HG03025 (cell line): ENCODE measurements around the gene RHOV.

ENCODE experiments used
- ATAC-seq: cut with Tn5 transposase; IDR thresholded peaks from one replicate; pipeline ENCODE4 v1.9.1; 2021; ENCODE audit warnings: mild to moderate bottlenecking, moderate library complexity; ENCODE audit not compliant: unreplicated experiment, low FRiP score

The RHOV gene

DNA sequence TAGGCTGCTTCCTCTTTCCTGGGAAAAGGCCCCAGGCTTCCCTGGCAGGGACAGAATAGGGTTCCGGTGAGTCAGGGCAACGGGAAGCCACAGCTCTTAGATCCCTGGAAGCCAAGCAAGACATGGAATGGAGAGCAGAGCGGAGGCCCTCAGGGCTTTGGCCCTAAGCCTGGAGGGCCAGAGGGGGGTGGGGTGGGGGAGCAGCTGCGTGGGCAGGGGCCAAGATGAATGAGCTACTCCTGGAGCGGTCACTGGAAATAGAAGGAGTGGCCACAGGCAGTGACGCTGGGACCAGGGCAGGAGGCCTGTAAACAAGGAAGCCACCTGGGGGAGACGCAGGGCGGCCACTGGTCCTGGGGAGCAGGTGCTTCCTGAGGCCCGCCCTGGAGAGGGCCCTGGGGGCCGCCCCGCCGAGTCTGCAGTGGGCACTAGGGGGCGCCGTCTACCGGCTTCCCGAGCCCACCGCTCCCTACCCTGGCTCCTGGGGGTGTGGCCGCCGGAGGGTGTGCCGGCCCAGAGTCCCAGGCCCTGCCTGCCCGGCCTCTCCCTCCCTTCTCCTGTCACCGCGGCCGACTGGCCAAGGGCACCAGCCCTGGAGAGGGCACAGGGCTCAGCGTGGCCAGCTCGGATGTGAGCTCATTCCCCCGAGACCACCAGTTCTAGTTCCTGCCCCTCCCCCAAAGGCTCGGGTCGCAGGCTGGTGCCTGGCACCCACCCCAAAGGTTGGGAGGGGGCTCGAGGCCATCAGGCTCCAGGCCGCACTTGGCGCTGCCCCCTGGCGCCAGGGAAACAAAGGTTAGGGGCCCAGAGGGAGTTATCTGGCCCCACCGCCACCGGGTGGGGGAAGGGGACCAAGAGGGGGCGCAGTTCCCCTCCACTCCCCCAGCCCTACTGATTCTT lies 32.3 kb upstream of the RHOV start:
- ATAC-seq: peak; percentile 47

DNA sequence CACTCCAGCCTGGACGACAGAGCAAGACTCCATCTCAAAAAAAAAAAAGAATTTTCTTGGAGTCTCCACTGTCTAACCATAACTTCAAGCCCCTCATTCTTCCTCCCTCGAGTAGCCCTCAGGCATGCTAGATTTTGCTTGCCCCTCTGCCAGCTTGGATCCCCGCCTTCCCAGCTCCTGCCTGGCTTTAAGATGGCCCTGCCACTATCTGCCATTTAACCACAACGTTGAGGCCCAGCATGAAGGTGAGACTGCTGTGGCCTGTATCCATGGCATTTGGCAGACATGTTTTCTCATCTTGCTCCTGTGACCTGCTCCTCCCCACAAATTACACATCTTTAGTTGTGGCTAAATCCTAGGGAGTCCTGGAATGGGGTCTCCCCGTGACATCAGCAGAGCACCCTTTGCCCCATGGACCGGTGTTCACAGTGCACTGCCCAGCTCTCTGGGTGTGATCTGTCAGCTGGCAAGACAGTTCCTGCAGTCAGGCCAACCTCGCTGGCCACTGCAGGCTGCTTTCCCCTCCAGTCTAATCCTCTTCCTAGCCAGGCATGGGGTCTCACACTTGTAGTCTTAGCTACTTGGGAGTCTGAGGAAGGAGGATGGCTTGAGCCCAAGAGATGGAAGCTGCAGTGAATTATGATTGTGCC lies 30.6 kb upstream of the RHOV start:
- no peak for ATAC-seq

DNA sequence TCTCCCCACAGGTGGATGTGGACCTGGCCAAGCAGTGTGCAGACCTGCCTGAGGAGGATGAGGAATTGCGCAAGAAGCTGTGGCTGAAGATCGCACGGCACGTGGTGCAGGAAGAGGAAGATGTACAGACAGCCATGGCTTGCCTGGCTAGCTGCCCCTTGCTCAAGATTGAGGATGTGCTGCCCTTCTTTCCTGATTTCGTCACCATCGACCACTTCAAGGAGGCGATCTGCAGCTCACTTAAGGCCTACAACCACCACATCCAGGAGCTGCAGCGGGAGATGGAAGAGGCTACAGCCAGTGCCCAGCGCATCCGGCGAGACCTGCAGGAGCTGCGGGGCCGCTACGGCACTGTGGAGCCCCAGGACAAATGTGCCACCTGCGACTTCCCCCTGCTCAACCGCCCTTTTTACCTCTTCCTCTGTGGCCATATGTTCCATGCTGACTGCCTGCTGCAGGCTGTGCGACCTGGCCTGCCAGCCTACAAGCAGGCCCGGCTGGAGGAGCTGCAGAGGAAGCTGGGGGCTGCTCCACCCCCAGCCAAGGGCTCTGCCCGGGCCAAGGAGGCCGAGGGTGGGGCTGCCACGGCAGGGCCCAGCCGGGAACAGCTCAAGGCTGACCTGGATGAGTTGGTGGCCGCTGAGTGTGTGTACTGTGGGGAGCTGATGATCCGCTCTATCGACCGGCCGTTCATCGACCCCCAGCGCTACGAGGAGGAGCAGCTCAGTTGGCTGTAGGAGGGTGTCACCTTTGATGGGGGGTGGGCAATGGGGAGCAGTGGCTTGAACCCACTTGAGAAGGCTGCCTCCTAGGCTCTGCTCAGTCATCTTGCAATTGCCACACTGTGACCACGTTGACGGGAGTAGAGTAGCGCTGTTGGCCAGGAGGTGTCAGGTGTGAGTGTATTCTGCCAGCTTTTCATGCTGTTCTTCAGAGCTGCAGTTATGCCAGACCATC lies 28.8 kb upstream of the RHOV start:
- ATAC-seq: no peak

DNA sequence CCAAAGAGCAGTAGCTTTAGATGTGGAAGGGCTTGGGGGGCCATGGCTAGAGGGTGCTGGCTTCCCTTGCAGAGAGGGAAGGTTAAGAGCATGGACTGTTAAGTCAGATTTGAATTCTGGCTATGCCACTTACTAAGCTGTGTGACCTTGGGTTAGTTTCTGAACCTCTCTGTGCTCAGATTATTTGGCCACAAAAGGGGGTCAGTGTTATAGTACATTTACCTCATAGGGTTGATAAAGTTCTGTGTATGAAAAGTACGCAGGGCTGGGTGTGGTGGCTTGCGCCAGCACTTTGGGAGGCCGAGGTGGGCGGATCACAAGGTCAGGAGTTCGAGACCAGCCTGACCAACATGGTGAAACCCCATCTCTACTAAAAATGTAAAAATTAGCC lies 27.0 kb upstream of the RHOV start:
- no peak for ATAC-seq

DNA sequence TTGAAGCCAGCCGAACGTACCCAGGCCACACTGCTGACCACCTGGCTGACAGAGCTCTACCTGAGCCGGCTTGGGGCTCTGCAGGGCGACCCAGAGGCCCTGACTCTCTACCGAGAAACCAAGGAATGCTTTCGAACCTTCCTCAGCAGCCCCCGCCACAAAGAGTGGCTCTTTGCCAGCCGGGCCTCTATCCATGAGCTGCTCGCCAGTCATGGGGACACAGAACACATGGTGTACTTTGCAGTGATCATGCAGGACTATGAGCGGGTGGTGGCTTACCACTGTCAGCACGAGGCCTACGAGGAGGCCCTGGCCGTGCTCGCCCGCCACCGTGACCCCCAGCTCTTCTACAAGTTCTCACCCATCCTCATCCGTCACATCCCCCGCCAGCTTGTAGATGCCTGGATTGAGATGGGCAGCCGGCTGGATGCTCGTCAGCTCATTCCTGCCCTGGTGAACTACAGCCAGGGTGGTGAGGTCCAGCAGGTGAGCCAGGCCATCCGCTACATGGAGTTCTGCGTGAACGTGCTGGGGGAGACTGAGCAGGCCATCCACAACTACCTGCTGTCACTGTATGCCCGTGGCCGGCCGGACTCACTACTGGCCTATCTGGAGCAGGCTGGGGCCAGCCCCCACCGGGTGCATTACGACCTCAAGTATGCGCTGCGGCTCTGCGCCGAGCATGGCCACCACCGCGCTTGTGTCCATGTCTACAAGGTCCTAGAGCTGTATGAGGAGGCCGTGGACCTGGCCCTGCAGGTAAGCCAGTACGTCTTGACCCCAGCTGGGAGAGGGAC lies 26.4 kb upstream of the RHOV start:
- no peak for ATAC-seq

DNA sequence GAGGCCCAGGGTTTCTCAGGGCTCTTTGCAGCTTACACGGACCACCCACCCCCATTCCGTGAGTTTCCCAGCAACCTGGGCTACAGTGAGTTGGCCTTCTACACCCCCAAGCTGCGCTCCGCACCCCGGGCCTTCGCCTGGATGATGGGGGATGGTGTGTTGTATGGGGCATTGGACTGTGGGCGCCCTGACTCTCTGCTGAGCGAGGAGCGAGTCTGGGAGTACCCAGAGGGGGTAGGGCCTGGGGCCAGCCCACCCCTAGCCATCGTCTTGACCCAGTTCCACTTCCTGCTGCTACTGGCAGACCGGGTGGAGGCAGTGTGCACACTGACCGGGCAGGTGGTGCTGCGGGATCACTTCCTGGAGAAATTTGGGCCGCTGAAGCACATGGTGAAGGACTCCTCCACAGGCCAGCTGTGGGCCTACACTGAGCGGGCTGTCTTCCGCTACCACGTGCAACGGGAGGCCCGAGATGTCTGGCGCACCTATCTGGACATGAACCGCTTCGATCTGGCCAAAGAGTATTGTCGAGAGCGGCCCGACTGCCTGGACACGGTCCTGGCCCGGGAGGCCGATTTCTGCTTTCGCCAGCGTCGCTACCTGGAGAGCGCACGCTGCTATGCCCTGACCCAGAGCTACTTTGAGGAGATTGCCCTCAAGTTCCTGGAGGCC lies 25.6 kb upstream of the RHOV start:
- no peak for ATAC-seq

DNA sequence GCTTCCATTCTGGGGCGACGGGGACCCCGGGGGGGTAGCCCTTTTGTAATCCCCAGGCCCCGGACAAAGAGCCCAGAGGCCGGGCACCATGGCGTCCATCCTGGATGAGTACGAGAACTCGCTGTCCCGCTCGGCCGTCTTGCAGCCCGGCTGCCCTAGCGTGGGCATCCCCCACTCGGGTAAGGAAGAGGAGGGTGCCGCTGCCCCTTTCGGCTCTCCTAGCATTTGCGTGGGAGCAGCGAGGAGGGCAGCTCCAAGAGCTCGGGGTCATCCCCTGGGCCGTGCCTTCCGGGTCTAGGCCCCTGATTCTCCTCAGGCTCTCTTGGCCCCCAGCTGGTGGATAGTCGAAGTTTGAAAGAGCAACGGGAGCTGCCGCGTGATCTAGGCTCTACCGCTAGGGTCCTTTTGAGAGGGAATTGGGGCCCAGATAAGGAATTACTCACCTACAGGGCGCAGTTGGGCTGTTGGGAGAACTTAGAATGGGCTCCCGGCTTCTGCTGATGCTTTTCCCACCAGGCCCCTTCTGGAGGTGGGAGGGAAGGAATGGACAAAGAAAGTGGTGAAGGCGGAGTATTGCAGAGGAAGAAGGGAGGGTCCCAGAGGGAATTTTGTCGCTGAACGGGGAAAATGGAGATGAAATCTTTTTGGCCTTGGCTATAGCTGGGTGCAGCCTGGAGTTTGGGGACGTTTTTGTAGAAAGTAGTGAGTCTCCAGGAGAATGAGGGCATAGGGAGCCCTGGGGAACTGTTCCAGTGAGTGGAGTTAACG lies 20.8 kb upstream of the RHOV start:
- peak; percentile 27 for ATAC-seq

DNA sequence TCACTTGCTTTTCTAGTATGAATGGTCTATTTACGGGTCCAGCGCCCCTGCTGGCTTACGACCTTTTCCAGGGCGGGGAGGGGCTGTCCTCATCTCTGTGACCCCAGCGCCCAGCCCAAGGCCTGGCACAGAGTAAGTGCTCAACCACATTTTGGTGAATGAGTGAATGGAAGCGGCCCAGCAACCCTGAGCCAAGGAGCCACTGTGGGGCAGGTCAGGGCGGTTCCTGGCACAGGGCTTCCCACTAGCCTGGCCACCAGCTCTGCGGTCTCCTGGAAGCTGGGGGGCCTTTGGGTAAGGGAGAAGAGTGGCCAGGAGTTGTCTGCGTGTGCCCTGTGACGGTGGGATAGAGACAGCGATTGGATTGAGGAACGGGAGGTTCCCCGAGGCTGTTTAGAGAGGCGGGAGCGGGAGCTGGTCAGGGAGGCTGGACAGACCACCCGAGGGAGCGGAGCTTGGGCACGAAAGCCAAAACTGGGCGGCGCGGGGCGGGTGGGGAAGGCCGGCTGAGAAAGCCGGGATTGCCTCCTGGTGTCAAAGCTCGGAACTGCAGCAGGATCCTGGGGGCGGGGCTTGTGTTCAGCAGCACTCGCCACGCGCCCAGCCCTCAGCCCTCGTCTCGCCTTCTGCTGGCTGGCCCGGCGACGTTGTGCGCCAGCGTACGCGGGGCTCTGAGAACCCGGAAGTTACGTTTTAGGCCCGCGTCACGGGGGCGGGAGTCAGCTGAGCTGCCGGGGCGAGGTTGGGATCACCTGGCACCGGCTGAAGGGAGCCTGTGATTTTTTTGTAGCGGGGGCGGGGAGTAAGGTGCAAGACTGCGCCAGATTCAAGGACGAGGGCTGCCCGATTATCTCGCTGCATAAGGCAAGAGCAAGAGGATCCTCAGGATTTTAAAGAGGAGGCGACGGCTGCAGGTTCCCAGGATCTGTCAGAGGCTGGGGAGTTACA lies 20.0 kb upstream of the RHOV start, which contains the start of gene VPS18:
VPS18 (plus strand) TSS at position 718 of the 948 bp plus-strand sequence. CDS start 319 bp downstream, outside the sequence.
- peak; percentile 83 for ATAC-seq

DNA sequence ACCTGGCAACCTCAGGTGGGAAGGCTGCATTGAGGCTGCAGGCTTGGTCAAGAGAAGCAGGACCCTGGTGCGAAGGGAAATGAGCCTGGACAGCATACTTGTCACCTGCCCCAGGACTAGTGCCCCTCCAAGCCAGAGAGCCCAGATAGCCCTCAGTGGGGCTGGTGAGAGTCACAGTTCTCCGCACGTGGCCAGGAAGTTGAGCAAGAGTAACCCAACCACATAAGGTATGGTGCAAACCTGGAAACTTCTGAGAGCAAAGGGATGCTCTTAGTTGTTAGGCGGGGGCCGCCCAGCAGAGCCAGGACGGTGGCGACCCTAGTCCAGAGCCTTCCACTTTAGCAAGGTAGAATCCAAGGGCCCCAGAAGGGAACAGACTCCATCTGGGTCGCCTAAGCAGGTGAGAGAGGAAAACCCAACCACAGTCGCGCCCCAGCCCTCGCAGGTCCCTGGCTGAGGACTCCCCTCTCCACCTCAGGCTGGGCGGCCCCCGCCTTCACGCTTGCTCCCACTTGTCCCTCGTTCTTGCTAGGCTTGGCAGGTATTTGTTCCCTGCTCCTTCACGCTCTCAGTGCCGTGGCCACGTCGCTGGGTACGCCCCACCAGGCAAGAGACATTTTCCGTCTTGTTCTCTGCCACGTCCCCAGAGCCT lies 19.1 kb upstream of the RHOV start:
- ATAC-seq: no peak

DNA sequence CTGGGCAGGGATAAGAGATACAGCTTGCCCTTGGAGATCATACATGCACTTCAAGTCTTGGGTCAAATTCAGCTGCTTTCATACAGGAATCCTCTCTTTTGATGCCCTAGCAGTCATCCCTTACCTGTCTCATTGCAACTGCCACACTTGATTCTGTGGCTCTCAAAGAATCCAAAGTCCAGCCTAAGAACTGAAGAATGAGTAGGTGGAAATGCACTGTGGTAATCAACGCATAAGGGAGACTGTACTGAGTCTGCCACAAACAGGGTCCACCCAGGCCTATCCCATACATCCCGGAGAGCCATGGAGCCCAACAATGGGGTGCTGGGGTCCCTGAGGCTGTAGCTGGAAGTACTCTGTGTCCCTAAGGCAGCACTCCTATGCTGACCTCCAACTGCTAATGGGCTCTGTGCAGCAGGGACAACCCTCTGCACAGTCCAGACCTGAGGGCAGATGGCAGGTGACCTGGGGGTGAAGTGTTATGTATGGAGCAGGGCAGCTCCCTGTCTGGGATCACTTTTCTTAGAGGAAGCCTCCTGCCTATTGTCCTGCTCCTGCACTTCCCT lies 18.5 kb upstream of the RHOV start:
- no peak for ATAC-seq

DNA sequence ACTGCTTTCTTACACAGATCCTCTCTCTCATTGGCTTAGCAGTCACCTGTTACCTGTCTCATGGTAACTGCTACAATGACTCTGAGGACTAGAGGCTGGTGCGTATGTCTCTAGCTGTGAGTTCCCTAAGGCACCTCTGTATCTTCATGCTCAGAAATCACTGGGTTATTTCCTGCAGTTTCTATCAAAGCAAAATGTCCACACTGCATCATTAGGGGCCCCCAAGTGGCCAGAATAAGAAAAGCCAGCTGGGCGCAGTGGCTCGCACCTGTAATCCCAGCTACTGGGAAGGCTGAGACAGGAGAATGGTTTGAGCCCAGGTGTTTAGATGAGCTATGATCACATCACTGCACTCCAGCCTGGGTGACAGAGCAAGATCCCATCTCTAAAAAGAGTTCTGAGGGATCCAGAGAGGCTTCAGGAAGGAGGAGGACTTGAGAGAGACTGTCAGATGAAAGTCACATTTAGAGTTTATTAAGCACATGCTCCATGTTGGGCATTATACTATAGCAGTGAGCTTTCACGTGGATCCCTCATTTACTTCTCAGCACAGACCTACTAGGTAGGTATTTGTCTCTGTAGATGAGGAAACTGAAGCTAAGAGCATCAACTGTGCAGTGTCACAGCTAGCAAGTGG lies 17.9 kb upstream of the RHOV start:
- ATAC-seq: no peak

DNA sequence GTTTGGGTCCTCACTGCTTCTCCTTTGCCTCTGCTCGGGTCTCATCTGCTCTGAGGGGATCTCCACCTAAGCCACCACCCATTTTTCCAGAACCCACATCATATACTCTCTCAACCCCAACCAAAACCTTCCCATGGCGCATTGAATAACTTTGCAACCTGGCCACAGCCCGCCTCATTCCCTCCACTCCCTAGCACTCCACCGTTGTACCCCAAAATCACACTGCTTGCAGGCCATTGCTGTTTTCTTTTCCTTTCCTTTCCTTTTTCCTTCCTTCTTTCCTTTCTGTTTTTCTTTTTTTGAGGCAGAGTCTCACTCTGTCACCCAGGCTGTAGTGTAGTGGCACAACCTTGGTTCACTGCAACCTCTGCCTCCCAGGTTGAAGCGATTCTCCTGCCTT lies 17.1 kb upstream of the RHOV start:
- ATAC-seq: no peak

DNA sequence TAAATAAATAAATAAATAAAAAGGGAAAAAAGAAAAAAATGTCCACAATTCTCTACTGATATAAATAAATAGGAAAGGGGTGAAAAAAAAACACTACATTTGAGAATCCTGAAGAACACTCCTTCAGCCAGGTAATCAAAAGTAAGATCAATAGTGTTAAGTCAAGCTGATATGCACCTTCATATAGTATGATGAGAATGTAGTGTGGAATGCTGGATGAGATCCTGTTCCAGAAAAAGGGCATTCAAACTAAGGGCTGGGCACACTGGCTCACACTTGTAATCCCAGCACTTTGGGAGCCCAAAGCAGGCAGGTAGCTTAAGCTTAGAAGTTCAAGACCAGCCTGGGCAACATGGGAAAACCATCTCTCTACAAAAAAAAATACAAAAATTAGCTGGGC lies 15.1 kb upstream of the RHOV start:
- no peak for ATAC-seq

DNA sequence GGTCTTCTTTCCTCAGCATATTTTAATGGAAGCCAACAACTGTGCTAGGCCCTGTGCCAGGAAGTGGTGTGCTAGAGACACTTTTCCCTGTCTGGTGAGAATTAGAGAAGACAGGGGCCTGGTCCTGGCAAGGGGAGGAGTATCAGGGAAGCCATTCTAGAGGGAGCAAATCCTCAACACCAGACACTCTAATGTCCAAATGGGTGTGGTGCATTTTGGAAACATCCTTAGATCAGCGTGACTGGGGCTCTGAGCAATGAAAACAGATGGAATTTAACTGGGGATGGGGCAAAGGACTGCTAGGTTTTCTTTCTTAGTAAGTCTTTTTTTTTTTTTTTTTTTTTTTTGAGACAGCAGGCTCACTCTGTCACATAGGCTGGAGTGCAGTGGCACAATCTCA lies 12.6 kb upstream of the RHOV start:
- ATAC-seq: no peak

DNA sequence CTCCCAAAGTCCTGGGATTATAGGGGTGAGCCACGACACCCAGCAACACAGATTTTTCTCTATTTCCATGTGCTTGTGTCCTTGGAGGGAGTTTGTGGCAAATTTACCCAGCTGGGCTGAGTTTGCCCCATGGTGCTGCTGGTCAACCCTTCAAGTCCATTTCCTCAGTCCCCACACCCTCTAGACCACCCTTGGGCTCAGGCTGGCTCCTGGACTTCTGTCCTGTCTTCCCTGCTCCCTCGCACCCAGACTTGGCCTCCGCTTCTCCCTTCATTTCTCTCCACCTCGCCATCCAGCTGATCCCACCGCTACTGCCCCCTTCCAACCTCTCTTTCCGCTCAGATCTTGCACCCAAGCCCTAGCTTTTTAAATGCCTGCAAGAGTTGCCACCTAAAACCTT lies 7.3 kb upstream of the RHOV start:
- ATAC-seq: no peak

DNA sequence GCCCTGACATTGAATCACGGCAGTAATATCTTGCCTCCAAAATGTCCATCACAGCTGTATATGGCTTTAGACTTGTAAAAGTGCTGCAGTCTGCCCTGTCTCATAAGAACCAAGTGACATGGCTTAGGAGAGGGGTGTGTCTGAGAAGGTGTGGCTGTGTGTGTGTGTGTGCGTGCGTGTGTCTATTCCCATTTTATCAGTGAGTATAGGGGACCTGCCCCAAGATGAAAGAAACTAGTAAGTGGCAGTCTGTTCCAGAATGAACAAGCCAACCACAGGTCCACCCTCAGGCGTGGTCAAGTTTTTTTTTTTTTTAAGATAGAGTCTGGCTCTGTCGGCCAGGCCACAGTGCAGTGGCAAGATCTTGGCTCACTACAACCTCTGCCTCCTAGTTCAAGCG lies 5.6 kb upstream of the RHOV start:
- no peak for ATAC-seq
